HG03196 (cell line): ENCODE results near the gene LRMDA.

Experiments used
- ATAC-seq: cut with Tn5 transposase; IDR thresholded peaks from one replicate; pipeline ENCODE4 v1.9.1; 2021; ENCODE audit not compliant: unreplicated experiment

Gene LRMDA

GRCh38 chr10:75884808-75885207, 453.4 kb downstream of the LRMDA start:
- no peak for ATAC-seq

DNA sequence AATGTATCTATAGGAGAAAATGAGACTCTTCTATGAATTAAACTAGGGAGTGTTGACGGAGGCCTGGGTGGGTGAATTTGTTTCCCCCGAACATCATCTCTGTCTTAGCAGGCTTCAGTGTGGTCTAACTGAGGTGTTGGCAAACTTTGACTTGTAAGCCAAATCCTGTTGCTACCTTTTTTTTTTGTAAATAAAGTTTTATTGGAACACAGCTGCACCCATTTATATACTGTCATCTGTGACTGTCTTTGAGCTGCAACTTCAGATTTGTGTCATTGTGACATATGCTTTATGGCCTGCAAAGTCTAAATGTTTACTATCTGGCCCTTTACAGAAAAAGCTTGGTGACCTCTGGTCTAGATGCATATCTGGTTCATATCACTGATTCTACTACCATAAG, 455.9 kb downstream of the LRMDA start:
- no peak for ATAC-seq

- ATAC-seq, result no peak
These were observed 456.7 kb downstream of the LRMDA start for GRCh38 chr10:75887992-75888680.

- ATAC-seq, result no peak
These were observed 457.6 kb downstream of the LRMDA start for GRCh38 chr10:75889051-75889450.

DNA sequence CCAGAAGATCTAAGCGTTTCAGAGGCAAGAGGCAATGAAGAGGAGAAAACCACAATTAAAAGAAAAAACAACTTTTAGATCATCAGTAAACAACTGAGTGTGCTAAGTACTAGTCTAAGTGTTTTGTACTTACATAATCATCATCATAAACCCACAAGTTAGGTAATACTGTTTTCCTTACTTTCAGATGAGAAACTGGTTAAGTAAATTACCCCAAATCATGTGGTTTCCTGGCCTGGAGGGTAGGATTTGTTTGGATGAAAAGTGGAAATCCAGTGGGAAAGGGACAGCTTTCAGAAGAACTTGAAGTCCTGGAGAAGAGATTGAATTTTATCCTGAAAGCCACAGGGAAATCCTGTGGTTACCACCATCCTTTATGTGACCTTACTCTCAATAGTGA, 463.3 kb downstream of the LRMDA start:
- ATAC-seq, result no peak

- ATAC-seq, result no peak
These were observed 463.8 kb downstream of the LRMDA start for GRCh38 chr10:75895259-75895658.

GRCh38 chr10:75899816-75900390, 468.5 kb downstream of the LRMDA start:
- no peak for ATAC-seq

- ATAC-seq, result no peak
These were observed 471.4 kb downstream of the LRMDA start for GRCh38 chr10:75902816-75903215.

- ATAC-seq, result no peak
These were observed 473.3 kb downstream of the LRMDA start for GRCh38 chr10:75904499-75905283.

DNA sequence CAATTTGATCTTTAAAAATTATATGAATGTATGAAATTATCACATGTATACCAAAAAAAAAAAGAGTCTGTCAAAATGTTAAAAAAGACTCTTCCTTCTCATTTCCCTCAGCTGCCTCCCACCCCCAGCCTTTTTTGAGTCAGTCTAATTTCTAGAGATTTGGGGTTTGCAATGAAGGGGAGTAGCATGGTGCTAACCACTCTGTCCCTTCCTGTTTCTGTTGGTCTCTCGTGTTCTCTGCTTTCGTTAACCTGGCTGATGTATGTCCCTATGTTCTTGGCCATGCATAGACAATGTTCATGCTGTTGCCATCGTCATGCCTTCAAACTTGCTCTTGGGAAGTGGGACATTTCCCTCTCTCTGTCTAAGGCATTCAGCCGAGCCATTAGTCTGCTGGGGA, 474.1 kb downstream of the LRMDA start:
- no peak for ATAC-seq

- no peak for ATAC-seq
These were observed 478.6 kb downstream of the LRMDA start for GRCh38 chr10:75910032-75910431.

GRCh38 chr10:75911426-75911825, 480.0 kb downstream of the LRMDA start:
- no peak for ATAC-seq

DNA sequence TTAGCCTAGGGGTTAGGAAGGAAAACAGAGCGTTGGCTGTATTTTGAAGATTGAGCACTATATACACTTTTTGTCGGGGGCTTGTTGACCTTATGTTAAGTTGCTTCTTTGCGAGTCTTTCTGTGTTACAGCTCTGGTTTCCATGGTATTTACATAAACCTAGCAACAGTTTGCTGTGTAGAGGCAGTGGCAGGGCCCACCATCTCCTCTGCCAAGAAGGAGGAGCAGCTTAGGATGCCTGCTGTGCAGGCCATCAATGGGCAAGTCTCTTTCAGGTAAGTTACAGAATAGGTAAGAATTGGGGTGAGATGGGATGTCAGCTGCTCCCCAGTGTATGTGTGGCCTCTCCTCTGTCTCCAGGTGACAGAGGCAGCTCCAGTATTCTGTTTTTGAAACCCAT, 485.5 kb downstream of the LRMDA start:
- ATAC-seq, result no peak

DNA sequence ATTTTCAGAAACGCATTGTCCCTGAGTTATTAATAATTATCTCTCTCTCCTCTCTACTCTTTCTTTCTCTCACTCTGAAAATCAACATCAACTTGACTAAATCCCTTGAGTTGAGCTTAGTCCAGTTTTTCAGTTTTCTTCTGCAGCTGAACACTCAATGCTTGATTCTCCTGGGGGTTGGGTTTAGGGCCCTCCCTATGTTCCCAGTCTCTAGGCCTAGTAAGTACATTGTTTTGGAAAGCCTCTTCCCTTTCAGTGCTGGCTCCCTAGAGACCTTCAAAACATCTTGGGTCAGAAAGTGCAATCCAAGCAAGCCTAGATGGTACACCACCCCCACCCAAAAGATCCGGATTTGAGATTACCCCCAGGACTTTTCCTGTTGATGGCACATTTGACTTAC, 488.5 kb downstream of the LRMDA start:
- no peak for ATAC-seq

DNA sequence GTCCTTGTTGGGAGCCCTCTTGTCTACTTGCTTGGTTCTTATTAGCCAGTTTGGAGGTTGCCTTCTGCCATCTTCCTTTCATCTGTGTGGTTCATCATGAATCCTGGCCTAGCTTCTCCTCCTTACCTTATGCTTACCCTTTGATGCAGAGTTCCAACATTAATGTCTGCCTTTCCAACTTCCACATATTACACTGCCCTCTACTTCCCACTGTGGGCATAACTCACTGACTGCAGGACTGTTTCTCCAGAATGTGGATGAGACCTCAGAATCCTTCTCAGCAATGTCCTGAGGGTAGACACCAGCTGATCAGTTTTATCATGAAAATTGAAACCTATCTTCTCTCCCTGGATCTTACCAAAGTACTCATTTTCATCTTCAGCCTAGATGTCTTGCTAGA, 491.0 kb downstream of the LRMDA start:
- ATAC-seq, result no peak

- ATAC-seq, result no peak
These were observed 493.0 kb downstream of the LRMDA start for GRCh38 chr10:75924309-75924902.

DNA sequence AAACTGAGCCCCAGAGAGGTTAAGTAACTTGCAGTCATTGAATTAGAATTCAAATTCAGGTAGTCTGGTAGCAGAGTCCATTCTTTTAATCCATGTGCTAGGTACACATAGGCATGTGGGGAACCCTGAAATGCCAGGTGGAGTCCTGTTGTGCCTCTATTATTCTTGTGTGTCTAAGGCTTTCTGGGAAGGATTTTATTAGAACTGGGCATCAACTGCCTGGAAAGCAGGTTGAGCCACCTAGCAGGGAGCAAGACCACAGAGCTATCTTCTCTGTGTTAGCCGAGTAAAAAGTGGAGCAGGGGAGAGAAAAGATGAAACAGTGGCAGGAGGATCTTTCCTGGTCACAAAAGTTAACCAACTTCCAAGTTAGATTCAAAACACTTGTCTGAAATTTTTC, 494.6 kb downstream of the LRMDA start:
- ATAC-seq, result no peak

DNA sequence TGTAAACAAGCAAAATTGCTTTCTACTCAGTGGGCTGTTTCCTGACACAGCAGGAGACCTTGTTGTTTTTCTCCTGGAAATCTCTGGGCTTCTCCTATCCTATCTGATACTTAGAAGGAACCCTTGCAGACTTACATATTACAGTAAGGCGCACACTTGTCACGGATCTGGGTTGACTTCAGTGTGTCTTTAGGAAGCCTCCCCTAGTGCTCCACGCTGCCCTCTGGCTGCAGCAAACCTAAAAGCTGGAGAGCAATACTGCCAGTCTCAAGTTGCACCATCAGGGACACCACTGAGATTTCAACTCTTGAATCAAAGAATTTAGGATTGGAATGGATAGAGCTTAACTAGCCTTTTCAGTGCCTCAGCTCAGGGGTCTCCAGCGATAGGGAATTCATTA, 495.3 kb downstream of the LRMDA start:
- ATAC-seq, result no peak

DNA sequence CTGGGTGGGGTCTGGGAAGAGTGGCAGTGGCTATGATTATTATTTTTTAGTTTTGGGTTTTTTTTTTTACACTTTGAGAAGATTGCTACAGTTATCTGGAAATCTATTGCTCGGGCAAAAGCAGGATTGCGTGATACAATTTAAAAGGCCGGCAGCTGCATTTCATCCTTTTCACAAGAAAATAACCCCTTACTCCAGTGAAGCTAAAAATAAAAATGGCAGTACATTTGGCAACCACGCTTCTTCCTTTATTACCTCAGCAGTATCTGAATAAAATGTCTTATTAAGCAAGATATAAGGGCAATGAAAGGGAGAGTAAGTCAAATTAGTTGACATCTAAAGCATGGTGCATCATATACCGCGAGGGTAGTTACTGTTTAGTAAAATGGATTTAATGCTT, 496.8 kb downstream of the LRMDA start:
- no peak for ATAC-seq

DNA sequence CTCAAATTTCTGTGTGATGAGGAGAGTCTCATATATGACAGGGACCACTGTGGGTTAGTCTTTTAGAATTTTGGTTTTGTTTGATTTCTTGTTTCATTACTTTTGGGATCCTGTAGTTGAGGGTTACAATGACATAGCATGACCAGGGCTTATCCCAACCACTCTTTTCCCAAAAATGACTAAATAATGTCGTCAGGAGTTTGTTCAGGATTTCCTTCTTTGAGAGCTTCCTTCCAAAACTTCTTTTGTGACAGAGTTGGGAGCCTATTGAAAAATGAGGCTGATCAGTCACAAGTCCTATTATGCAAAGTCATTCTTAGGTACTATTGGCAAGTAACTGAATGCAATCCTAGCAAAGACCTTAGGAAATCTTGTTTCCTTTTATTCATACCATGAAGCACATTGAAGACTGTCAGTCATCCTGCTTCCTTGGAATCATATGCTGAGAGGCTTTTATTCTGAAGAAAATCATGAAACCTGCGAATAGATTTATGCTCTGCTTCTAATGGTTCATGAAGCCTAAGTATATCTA, 498.3 kb downstream of the LRMDA start:
- no peak for ATAC-seq

DNA sequence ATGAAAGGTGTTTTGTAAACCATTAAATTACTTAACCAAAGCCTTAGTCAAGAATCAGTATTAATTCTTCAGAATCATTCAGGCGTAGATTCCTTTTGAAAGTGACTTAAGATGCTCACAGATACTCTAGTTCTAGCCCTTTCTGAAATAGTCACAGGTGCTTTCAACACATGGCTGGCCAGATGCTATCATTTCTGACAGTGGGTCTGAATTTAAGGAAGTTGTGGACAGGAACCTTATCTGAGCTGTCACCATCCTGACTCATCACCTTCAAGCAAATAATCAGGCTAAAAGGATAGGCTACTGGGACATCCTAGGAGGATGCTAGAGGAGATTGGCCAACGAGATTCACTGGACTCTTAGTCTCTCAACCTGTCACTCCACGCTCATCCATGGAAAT, 501.5 kb downstream of the LRMDA start:
- ATAC-seq, result no peak

GRCh38 chr10:75935240-75935639, 503.8 kb downstream of the LRMDA start:
- no peak for ATAC-seq
